ENCODE measurements around the gene ATP8B4. TPM values are rescaled to one million over a fixed set of nuclear protein-coding genes. Genes with fewer than 3 reads are reported as not detected.
"Not testable (repeated sequence)": the region's sequence is repeated elsewhere in the genome, so short reads cannot be mapped to it uniquely, and the experiment has no call there.

ATP8B4 gene
- total RNA-seq, 1 donor from 2014 or later = 9.8 TPM

DNA sequence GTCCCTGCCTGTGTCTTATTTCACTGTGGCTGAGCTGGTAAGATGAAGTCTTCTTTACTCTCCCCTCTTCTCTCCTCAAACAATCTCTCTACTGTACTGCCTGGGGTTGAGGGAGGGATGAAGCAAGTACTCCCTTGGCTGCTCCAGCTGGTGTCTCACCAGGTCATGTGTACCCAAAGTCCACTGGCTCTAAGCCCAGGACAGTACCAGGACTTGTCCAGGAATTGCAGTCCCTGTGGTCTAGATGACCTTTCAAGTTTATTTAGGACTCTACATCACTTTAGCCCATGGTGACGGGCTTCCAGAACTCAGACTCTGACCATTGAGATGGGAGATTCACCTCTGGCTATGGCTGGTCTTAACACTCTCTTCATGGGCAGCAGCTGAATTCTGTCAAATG lies 45.4 kb upstream of the ATP8B4 start:
- H3K36me3 ChIP-seq = no peaks in the 10 kb centered on the region
- H3K9me3 ChIP-seq = no peaks in the 10 kb centered on the region
- no peak for DNase-seq (ENCODE audit: extremely low spot score in 2 of 2)
- no peaks in the 10 kb centered on the region for H3K27me3 ChIP-seq
- H3K27ac ChIP-seq = no peak overlapping the region
- no peak for TF ChIP-seq POLR2AphosphoS5 (IDR thresholded peaks at IDR 0.05; ENCODE audit: insufficient read depth in 1 of 2, low read depth in 1 of 2)
- no peak for TF ChIP-seq POLR2A (IDR thresholded peaks at IDR 0.05)
- TF ChIP-seq CTCF (IDR thresholded peaks at IDR 0.05) = no peak
- intact Hi-C loops (cut with DNase I) = no loop called here
- no peak overlapping the region for H3K4me3 ChIP-seq
- H3K4me1 ChIP-seq = no peaks in the 10 kb centered on the region

- no peaks in the 10 kb centered on the region for H3K9me3 ChIP-seq
- TF ChIP-seq CTCF (IDR thresholded peaks at IDR 0.05) (no peak), POLR2AphosphoS5 (IDR thresholded peaks at IDR 0.05; ENCODE audit: insufficient read depth in 1 of 2, low read depth in 1 of 2) (no peak), POLR2A (IDR thresholded peaks at IDR 0.05) (no peak)
- no peak overlapping the region for H3K4me3 ChIP-seq
- H3K36me3 ChIP-seq = no peaks in the 10 kb centered on the region
- DNase-seq (ENCODE audit: extremely low spot score in 2 of 2) = no peak
- intact Hi-C loops (cut with DNase I) = no loop called here
- H3K27me3 ChIP-seq = no peaks in the 10 kb centered on the region
- H3K27ac ChIP-seq = no peak overlapping the region
- H3K4me1 ChIP-seq = no peaks in the 10 kb centered on the region
These were observed 44.8 kb upstream of the ATP8B4 start for GRCh38 chr15:50163719-50164410.

DNA sequence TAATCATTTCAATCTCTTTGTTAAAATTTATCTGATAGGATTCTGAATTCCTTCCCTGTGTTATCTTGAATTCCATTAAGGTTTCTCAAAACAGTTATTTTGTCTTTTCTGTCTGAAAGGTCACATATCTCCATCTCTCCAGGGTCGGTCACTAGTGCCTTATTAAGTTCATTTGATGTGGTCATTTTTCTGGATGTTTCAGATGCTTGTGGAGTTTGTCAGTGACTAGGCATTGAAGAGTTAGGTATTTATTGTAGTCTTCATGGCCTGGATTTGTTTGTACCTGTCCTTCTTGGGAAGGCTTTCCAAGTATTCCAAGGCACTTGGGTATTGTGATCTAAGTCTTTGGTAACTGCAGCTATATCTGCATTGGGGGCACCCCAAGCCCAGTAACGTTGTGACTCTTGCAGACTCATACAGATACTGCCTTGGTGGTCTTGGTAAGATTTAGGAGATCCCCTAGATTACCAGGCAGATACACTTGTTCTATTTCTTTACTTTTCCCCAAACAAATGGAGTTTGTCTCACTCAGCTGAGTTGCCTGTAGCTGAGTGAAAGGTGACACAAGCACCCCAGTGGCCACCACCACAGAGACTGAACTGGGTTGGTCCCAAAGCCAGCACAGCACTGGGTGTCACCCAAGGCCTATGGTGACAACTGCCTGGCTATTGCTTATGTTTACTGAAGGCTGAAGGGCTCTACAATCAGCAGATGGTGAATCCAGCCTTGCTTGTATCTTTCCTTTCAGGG lies 44.1 kb upstream of the ATP8B4 start:
- Histone ChIP-seq H3K27me3 (no peaks in the 10 kb centered on the region), H3K27ac (no peak overlapping the region), H3K4me3 (no peak overlapping the region), H3K36me3 (no peaks in the 10 kb centered on the region), H3K9me3 (no peaks in the 10 kb centered on the region), H3K4me1 (no peaks in the 10 kb centered on the region)
- no peak for DNase-seq (ENCODE audit: extremely low spot score in 2 of 2)
- intact Hi-C loops (cut with DNase I) = no loop called here
- TF ChIP-seq CTCF (IDR thresholded peaks at IDR 0.05) (no peak), POLR2A (IDR thresholded peaks at IDR 0.05) (no peak), POLR2AphosphoS5 (IDR thresholded peaks at IDR 0.05; ENCODE audit: insufficient read depth in 1 of 2, low read depth in 1 of 2) (no peak)

DNA sequence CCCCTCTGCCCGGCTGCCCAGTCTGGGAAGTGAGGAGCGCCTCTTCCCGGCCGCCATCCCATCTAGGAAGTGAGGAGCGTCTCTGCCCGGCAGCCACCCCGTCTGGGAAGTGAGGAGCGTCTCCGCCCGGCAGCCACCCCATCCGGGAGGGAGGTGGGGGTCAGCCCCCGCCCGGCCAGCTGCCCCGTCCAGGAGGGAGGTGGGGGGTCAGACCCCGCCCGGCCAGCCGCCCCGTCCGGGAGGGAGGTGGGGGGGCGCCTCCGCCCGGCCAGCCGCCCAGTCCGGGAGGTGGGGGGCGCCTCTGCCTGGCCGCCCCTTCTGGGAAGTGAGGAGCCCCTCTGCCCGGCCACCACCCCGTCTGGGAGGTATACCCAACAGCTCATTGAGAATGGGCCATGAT lies 39.2 kb upstream of the ATP8B4 start:
- DNase-seq (ENCODE audit: extremely low spot score in 2 of 2); H3K27me3 ChIP-seq; intact Hi-C loops (cut with DNase I); H3K36me3 ChIP-seq; H3K4me3 ChIP-seq; H3K4me1 ChIP-seq; H3K27ac ChIP-seq; H3K9me3 ChIP-seq: not testable (repeated sequence)

GRCh38 chr15:50151476-50151875 lies 32.4 kb upstream of the ATP8B4 start:
- TF ChIP-seq CTCF (IDR thresholded peaks at IDR 0.05) = no peak
- no peak for TF ChIP-seq POLR2AphosphoS5 (IDR thresholded peaks at IDR 0.05; ENCODE audit: insufficient read depth in 1 of 2, low read depth in 1 of 2)
- no peak for TF ChIP-seq POLR2A (IDR thresholded peaks at IDR 0.05)
- Histone ChIP-seq H3K9me3 (no peaks in the 10 kb centered on the region), H3K27ac (no peak overlapping the region), H3K4me1 (no peaks in the 10 kb centered on the region), H3K27me3 (no peaks in the 10 kb centered on the region), H3K4me3 (no peak overlapping the region), H3K36me3 (no peaks in the 10 kb centered on the region)
- DNase-seq (ENCODE audit: extremely low spot score in 2 of 2) = no peak
- intact Hi-C loops (cut with DNase I) = no loop called here
